ENCODE measurements around the gene ASZ1.

DNA sequence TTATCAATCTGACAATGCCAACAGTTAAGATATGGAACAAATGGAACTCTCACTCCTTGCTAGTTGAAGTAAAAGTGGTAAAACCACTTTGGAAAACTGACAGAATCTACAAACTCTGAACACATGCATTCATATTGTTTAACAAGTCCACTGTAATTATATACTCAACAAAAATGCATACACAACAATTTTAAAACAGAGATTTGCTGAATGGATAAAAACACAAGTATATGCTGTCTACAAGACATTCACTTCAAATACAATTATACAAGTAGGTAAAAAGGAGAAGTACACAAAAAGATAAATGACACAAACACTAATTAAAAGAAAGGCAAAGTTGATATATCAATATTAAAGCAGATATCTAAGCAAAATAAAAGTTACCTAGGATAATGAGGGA lies 95.3 kb downstream of the ASZ1 start:
- TF ChIP-seq POLR2AphosphoS5 (IDR thresholded peaks at IDR 0.05; ENCODE audit: low read depth, low read length) (no peak), TAF1 (IDR thresholded peaks at IDR 0.05; ENCODE audit: borderline replicate concordance, low read depth, low read length) (no peak), POLR2A (IDR thresholded peaks at IDR 0.05; ENCODE audit: low read depth, low read length) (no peak)
